HEK293 (cell line): ENCODE results near the gene VKORC1.
A peak's percentile ranks its signal among the peaks of the same experiment; 100 is the strongest.

Experiments used
- BCL6B ChIP-seq: fragments of 450-650 bp; formaldehyde crosslinking; IDR thresholded peaks from 2 replicates; pipeline ENCODE4 v1.5.1; 2017; ENCODE audit warnings: missing biosample characterization, missing genetic modification characterization
- FEZF1 ChIP-seq: fragments of 450-650 bp; formaldehyde crosslinking; IDR thresholded peaks from 2 replicates; pipeline ENCODE4 v1.5.1; 2016; ENCODE audit warnings: missing biosample characterization, missing genetic modification characterization
- KLF9 ChIP-seq: fragments of 450-650 bp; formaldehyde crosslinking; IDR thresholded peaks from 2 replicates; pipeline ENCODE4 v1.5.1; 2016; ENCODE audit warnings: missing biosample characterization, missing genetic modification characterization, low read depth
- PBX3 ChIP-seq: sonication (generic); formaldehyde crosslinking; IDR thresholded peaks from 2 replicates; pipeline ENCODE4 v1.8.1; 2022; ENCODE audit warnings: mild to moderate bottlenecking, moderate library complexity, missing genetic modification reagents
- PRDM1 ChIP-seq: fragments of 450-650 bp; formaldehyde crosslinking; IDR thresholded peaks from 2 replicates; pipeline ENCODE4; 2016; ENCODE audit warnings: missing biosample characterization, missing genetic modification characterization
- SP3 ChIP-seq: fragments of 450-650 bp; formaldehyde crosslinking; IDR thresholded peaks from 2 replicates; pipeline ENCODE4 v1.5.1; 2016; ENCODE audit warnings: missing biosample characterization, missing genetic modification characterization
- WT1 ChIP-seq: fragments of 450-650 bp; formaldehyde crosslinking; IDR thresholded peaks from 2 replicates; pipeline ENCODE4 v1.5.1; 2016; ENCODE audit warnings: missing biosample characterization, missing genetic modification characterization
- YY2 ChIP-seq: fragments of 450-650 bp; formaldehyde crosslinking; IDR thresholded peaks from 2 replicates; pipeline ENCODE4 v1.5.1; 2016; ENCODE audit warnings: missing biosample characterization, missing genetic modification characterization
- ZBTB10 ChIP-seq: fragments of 450-650 bp; formaldehyde crosslinking; IDR thresholded peaks from 2 replicates; pipeline ENCODE4 v1.5.1; 2016; ENCODE audit warnings: missing biosample characterization, missing genetic modification characterization
- ZNF121 ChIP-seq: fragments of 450-650 bp; formaldehyde crosslinking; IDR thresholded peaks from 2 replicates; pipeline ENCODE4 v1.5.1; 2016; ENCODE audit warnings: missing biosample characterization, missing genetic modification characterization
- ZNF132 ChIP-seq: fragments of 450-650 bp; formaldehyde crosslinking; IDR thresholded peaks from 2 replicates; pipeline ENCODE4 v1.5.1; 2017; ENCODE audit warnings: missing biosample characterization, missing genetic modification characterization, borderline replicate concordance
- ZNF169 ChIP-seq: fragments of 450-650 bp; formaldehyde crosslinking; IDR thresholded peaks from 2 replicates; pipeline ENCODE4 v1.5.1; 2016; ENCODE audit warnings: missing biosample characterization, missing genetic modification characterization
- ZNF24 ChIP-seq: fragments of 450-650 bp; formaldehyde crosslinking; IDR thresholded peaks from 2 replicates; pipeline ENCODE4 v1.5.1; 2016; ENCODE audit warnings: missing biosample characterization, missing genetic modification characterization
- ZNF280C ChIP-seq: fragments of 450-650 bp; formaldehyde crosslinking; IDR thresholded peaks from 2 replicates; pipeline ENCODE4 v1.5.1; 2016; ENCODE audit warnings: missing biosample characterization, missing genetic modification characterization
- ZNF394 ChIP-seq: fragments of 450-650 bp; formaldehyde crosslinking; IDR thresholded peaks from 2 replicates; pipeline ENCODE4 v1.5.1; 2016; ENCODE audit warnings: missing biosample characterization, missing genetic modification characterization, mild to moderate bottlenecking, moderate library complexity, borderline replicate concordance
- ZNF423 ChIP-seq: fragments of 450-650 bp; formaldehyde crosslinking; IDR thresholded peaks from 2 replicates; pipeline ENCODE4 v1.5.1; 2016; ENCODE audit warnings: missing biosample characterization, missing genetic modification characterization
- ZNF433 ChIP-seq: fragments of 450-650 bp; formaldehyde crosslinking; IDR thresholded peaks from 2 replicates; pipeline ENCODE4 v1.5.1; 2016; ENCODE audit warnings: missing biosample characterization, missing genetic modification characterization, low read depth
- ZNF473 ChIP-seq: fragments of 450-650 bp; formaldehyde crosslinking; IDR thresholded peaks from 2 replicates; pipeline ENCODE4 v1.5.1; 2017; ENCODE audit warnings: missing biosample characterization, missing genetic modification characterization
- ZNF488 ChIP-seq: fragments of 450-650 bp; formaldehyde crosslinking; IDR thresholded peaks from 2 replicates; pipeline ENCODE4 v1.5.1; 2016; ENCODE audit warnings: missing biosample characterization, missing genetic modification characterization
- ZNF548 ChIP-seq: fragments of 450-650 bp; formaldehyde crosslinking; IDR thresholded peaks from 2 replicates; pipeline ENCODE4 v1.5.1; 2016; ENCODE audit warnings: missing biosample characterization, missing genetic modification characterization
- ZNF645 ChIP-seq: fragments of 450-650 bp; formaldehyde crosslinking; IDR thresholded peaks from 2 replicates; pipeline ENCODE4; 2016; ENCODE audit warnings: missing biosample characterization, missing genetic modification characterization
- ZNF777 ChIP-seq: fragments of 450-650 bp; formaldehyde crosslinking; IDR thresholded peaks from 2 replicates; pipeline ENCODE4 v1.5.1; 2017; ENCODE audit warnings: missing biosample characterization, missing genetic modification characterization, borderline replicate concordance
- ZNF791 ChIP-seq: fragments of 450-650 bp; formaldehyde crosslinking; IDR thresholded peaks from 2 replicates; pipeline ENCODE4 v1.5.1; 2016; ENCODE audit warnings: missing biosample characterization, missing genetic modification characterization
- ZNF830 ChIP-seq: fragments of 450-650 bp; IDR thresholded peaks from 2 replicates; pipeline ENCODE4 v1.5.0; 2018; ENCODE audit warnings: missing biosample characterization, missing genetic modification characterization, low read depth, mild to moderate bottlenecking, moderate library complexity
- TF ChIP-seq, protein P1 (sequence below): fragments of 450-650 bp; IDR thresholded peaks from 2 replicates; pipeline ENCODE4 v1.5.1; 2018; ENCODE audit warnings: missing biosample characterization, mild to moderate bottlenecking, missing genetic modification characterization
- TF ChIP-seq, protein P2 (sequence below): fragments of 450-650 bp; formaldehyde crosslinking; IDR thresholded peaks from 2 replicates; pipeline ENCODE4 v1.5.1; 2017; ENCODE audit warnings: missing biosample characterization, mild to moderate bottlenecking, missing genetic modification characterization, moderate library complexity

The VKORC1 gene

DNA sequence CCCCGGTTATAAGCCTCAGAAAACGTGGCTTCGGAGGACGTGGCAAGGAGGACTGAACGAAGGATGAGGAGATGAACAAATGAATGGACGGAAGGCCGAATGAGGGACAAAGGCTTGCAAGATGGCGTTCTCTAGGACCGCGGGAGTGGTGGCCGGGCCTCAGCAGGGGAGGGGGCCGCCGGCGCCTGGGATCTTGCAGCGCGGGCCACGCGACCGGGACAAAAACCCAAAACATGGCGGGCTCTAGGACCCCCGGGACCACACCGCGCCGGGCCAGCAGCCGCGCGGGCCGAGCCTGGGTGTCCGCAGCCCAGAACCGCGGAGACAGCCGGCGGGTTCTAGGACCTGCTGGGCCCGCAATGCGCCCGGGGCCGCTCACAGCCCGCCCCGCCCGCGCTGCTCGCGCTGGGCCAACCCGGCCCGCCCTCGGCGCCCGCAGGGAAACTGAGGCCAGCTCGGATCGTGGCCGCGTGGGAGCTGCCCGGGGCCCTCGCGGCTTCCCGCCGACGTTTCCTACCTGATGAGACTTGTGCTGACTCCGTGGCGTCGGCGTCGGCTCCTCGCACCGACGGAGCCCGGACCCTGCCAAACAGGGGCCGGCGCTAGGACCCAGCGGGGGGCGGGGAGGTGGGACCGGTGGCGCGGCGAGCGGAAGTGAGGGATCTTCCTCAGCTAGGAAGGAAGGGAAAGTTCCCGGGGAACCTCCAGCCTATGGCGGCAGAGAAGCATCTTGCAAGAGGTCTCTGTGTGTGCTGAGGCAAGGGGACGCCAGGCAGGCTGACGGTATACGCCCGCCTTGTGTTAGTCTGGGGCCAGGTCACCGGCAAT, 21.2 kb downstream of the VKORC1 start (continued):
- TF ChIP-seq ZNF280C (tag by site-specific recombination) = no peak
- TF ChIP-seq ZNF433 (tag by site-specific recombination) = no peak
- peak; percentile 99 for TF ChIP-seq ZNF24 (tag by site-specific recombination)
- no peak for TF ChIP-seq WT1
- no peak for TF ChIP-seq ZNF830 (tag by site-specific recombination)
- TF ChIP-seq ZNF488 (tag by site-specific recombination) = no peak
- TF ChIP-seq ZNF423 (tag by site-specific recombination) = no peak
- no peak for TF ChIP-seq ZNF473 (tag by site-specific recombination)
- no peak for TF ChIP-seq ZNF169 (tag by site-specific recombination)
- no peak; the same call in 1 of the 2 replicates for TF ChIP-seq SP3 (tag by site-specific recombination)
- TF ChIP-seq ZNF121 (tag by site-specific recombination) = peak; percentile 100
- TF ChIP-seq, protein P1, sequence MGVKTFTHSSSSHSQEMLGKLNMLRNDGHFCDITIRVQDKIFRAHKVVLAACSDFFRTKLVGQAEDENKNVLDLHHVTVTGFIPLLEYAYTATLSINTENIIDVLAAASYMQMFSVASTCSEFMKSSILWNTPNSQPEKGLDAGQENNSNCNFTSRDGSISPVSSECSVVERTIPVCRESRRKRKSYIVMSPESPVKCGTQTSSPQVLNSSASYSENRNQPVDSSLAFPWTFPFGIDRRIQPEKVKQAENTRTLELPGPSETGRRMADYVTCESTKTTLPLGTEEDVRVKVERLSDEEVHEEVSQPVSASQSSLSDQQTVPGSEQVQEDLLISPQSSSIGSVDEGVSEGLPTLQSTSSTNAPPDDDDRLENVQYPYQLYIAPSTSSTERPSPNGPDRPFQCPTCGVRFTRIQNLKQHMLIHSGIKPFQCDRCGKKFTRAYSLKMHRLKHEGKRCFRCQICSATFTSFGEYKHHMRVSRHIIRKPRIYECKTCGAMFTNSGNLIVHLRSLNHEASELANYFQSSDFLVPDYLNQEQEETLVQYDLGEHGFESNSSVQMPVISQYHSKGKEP (tag by site-specific recombination) = peak; percentile 83
- TF ChIP-seq ZNF394 (tag by site-specific recombination) = peak; percentile 46; the same call in 1 of the 2 replicates
- no peak for TF ChIP-seq ZBTB10 (tag by site-specific recombination)
- peak; percentile 27; the same call in 1 of the 2 replicates for TF ChIP-seq ZNF777 (tag by site-specific recombination)
- TF ChIP-seq, protein P2, sequence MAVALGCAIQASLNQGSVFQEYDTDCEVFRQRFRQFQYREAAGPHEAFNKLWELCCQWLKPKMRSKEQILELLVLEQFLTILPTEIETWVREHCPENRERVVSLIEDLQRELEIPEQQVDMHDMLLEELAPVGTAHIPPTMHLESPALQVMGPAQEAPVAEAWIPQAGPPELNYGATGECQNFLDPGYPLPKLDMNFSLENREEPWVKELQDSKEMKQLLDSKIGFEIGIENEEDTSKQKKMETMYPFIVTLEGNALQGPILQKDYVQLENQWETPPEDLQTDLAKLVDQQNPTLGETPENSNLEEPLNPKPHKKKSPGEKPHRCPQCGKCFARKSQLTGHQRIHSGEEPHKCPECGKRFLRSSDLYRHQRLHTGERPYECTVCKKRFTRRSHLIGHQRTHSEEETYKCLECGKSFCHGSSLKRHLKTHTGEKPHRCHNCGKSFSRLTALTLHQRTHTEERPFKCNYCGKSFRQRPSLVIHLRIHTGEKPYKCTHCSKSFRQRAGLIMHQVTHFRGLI (tag by site-specific recombination) = no peak; the same call in none of the 2 replicates
- TF ChIP-seq KLF9 (tag by site-specific recombination) = no peak
- no peak for TF ChIP-seq BCL6B (tag by site-specific recombination)
- no peak for TF ChIP-seq PBX3 (CRISPR knock-in tag)
- no peak for TF ChIP-seq ZNF132 (tag by site-specific recombination)
- no peak for TF ChIP-seq ZNF791
- no peak for TF ChIP-seq PRDM1 (tag by site-specific recombination)
- TF ChIP-seq ZNF548 (tag by site-specific recombination) = no peak
- peak; percentile 78 for TF ChIP-seq YY2 (tag by site-specific recombination)
- TF ChIP-seq FEZF1 (tag by site-specific recombination) = no peak
- no peak for TF ChIP-seq ZNF645
